ENCODE results near the gene PPP1R7.

The PPP1R7 gene

DNA sequence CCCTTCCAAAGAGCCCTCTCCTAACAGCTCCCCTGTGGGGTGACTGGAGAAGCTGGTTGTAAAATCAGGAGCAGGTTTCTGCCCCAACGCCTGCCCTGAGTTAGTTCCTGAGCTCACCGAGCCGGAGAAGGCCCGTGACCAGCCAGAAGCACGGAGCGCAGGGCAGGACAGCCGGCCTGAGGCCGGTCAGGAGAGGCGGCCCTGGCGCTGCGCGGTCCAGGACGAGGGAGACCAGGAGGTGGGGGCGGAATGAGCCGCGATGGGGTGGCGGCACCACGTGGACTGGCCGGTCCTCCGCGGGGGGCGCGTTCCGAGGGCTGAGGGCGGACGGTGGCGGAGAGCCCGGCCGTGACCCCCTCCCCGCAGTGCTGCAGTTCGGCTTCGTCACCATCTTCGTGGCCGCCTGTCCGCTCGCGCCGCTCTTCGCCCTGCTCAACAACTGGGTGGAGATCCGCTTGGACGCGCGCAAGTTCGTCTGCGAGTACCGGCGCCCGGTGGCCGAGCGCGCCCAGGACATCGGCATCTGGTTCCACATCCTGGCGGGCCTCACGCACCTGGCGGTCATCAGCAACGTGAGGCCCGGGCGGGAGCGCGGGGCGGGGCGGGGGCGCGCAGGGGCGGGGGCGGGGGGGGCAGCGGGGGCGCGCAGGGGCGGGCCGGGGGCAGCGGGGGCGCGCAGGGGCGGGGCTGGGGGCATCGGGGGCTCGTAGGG lies 67.2 kb downstream of the PPP1R7 start:
- peak; percentile 40 for DNase-seq

GRCh38 chr2:241218131-241219029 lies 68.1 kb downstream of the PPP1R7 start:
- no peak for DNase-seq

- DNase-seq: no peak
Measured at GRCh38 chr2:241219030-241219382, 68.7 kb downstream of the PPP1R7 start.

- no peak for DNase-seq
Measured at GRCh38 chr2:241219856-241220356, 69.6 kb downstream of the PPP1R7 start.

DNA sequence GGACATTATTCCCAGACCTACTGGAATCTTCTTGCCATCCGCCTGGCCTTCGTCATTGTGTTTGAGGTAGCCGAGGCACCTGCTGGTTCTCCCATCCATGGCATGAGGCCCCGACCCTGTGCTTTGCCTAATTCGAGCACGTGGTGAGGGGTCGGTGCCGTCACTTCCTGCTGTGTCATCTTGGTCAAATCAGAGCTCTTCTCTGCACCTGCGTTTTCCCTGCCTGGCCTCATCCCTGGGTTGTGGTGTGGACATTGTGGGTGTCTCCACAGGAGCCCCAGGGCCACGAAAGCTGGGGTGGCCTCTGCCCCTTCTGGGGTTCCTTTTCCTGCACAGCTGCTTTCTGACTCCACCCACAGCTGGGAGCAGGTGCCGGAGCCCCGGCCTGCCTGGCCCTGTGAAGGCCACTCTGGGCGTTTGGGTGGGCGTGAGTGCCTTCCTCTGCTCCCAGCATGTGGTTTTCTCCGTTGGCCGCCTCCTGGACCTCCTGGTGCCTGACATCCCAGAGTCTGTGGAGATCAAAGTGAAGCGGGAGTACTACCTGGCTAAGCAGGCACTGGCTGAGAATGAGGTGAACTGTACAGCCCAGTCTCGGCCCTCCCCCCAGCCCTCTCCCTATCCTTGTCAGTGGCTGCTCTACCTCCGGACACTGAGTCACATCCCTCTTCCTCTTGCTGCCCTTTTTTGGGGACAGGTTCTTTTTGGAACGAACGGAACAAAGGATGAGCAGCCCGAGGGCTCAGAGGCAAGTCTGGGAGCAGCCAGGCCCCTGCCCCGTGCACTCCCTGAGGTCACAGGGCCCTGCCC lies 73.1 kb downstream of the PPP1R7 start:
- no peak for DNase-seq

DNA sequence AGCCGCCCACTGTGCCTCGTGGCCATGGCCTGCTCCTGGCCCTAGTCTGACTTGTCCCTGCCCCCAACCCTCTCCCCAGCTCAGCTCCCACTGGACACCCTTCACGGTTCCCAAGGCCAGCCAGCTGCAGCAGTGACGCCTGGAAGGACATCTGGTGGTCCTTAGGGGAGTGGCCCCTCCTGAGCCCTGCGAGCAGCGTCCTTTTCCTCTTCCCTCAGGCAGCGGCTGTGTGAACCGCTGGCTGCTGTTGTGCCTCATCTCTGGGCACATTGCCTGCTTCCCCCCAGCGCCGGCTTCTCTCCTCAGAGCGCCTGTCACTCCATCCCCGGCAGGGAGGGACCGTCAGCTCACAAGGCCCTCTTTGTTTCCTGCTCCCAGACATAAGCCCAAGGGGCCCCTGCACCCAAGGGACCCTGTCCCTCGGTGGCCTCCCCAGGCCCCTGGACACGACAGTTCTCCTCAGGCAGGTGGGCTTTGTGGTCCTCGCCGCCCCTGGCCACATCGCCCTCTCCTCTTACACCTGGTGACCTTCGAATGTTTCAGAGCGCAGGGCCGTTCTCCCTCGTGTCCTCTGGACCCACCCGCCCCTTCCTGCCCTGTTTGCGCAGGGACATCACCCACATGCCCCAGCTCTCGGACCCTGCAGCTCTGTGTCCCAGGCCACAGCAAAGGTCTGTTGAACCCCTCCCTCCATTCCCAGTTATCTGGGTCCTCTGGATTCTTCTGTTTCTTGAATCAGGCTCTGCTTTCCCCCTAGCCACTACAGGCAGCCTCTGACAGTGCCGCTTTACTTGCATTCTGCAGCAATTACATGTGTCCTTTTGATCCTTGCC lies 74.0 kb downstream of the PPP1R7 start:
- DNase-seq: no peak

DNA sequence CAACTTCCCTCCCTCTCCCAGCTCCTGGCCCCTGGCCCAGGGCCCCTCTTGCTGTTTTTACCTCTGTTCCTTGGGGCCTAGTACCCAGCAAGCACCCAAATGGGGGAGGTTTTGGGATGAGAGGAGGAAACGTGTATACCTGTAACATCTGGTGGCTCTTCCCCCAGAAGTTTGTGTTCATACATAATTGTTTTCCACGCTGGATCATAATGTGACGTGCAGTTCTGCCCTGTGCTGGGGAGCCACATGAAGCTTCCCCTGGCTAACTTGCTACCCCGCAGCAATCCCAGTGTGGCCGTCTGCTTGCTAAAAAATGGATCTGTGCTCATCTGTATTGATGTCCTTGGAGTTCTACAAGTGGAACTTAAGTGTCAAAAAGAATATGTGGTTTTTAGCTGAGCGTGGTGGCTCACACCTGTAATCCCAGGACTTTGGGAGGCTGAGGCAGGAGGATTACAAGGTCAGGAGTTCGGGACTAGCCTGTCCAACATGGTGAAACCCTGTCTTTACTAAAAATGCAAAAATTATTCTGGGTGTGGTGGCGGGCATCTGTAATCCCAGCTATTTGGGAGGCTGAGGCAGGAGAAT lies 74.7 kb downstream of the PPP1R7 start:
- no peak for DNase-seq

- no peak for DNase-seq
Measured at GRCh38 chr2:241225545-241225944, 75.3 kb downstream of the PPP1R7 start.

DNA sequence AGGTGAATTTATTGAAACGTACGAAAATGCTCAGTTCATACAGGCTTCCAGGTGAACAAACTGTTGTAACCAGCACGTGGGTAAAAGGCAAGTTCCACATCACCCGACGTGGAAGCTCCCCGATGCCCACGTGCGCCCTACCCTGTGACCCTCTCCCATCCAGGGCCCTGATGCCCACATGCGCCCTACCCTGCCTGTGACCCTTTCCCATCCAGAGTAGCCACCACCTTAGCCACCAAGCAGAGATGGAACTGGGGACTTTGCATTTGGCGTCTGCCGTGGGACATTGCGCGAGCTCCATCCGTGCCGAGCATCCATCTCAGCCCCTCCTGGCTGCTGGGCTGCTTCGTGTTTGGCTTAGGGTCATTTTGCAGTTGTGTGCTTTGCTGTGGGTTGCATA lies 75.7 kb downstream of the PPP1R7 start:
- no peak for DNase-seq

- no peak for DNase-seq
Measured at GRCh38 chr2:241226723-241227572, 76.7 kb downstream of the PPP1R7 start.

- no peak for DNase-seq
Measured at GRCh38 chr2:241227594-241227993, 77.3 kb downstream of the PPP1R7 start.

GRCh38 chr2:241228081-241228859 lies 78.0 kb downstream of the PPP1R7 start:
- no peak for DNase-seq

GRCh38 chr2:241228860-241229516 lies 78.7 kb downstream of the PPP1R7 start:
- no peak for DNase-seq

DNA sequence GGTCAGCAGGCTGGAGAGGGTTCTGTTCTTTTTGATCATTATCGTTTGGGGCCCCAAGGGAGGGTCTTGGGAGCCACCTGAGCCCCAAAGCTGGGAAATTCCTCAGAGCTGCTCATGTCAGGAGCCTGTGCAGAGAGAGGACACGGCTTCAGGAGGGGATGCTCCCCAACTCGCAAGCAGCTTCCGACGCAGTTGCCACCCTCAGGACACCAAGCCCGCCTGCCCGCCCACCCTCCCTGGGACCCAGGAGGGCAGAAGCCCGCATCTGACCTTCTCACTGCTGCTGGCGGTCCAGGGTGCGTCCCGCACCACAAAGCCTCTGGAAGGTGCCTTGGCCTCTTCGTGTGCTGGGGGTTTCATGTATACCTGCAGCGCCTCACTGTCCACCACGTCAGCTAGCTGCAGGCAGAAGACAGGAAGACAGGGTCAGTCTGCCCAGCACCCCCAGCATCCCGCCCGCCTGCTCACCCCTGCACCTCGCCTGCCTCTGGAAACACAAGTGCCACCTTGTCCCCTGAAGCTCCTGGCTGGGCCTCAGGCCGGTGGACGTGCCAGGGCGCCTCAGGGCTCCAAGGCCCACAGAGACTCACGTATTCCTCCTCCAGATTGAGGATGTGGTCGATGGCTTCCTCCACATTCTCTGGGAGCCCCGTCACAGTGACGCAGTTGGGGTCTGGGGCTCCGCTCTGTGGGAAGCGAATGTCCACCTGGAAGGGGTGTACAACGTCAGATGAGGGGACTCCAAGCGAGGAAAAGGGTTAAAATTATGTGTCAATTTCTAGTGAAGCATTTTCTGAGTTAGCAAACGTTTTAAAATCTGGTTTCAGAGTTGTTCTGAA lies 79.5 kb downstream of the PPP1R7 start:
- DNase-seq: no peak

DNA sequence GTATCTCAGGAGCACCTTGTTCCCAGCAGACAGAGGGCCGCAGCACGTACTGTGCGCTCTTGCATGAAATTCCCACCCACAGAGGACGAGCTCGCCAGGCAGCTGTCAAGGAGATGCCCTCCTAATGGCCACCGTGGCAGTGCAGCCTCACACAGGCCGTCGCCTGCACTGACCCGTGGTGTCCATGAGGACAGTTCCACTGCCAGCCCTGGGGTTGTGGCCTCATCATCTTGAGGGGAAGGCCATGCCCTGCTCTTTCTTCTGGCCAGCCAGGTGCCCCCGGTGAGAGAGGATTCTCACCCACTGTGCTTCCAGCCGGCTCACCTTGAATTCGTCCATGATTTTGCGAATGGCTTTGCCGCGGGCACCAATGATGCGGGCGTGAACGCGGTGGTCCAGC lies 80.2 kb downstream of the PPP1R7 start:
- DNase-seq: no peak

- DNase-seq: no peak
Measured at GRCh38 chr2:241232736-241233575, 82.7 kb downstream of the PPP1R7 start.

All from NCI-H748 treated with DMSO at 0.1 percent for 48 hours (cell line).